ENCODE results near the gene MARVELD1. TPM values are rescaled to one million over a fixed set of nuclear protein-coding genes. Genes with fewer than 3 reads are reported as not detected.

The MARVELD1 gene
- polyA plus RNA-seq, 2 of the 4 experiments (the other 2 are of a cell fraction) = 29.1 to 31.7 TPM

GRCh38 chr10:97763947-97764346 lies 50.4 kb downstream of the MARVELD1 start:
- Histone ChIP-seq H3K4me2 (no peak overlapping the region), H3K4me3 (no peak overlapping the region), H3K9me3 (no peaks in the 10 kb centered on the region), H3K4me1 (no peaks in the 10 kb centered on the region), H3K27ac (no peak overlapping the region; a peak in 1 of 6 replicates)
- CTCF ChIA-PET = interaction anchor here (0.9 to 7.5 kb wide), 8 partner anchors 28 to 282 kb away, joined by 3 to 75 read pairs (median 6); no protein-coding TSS in a partner anchor
- ATAC-seq = no peak
- POLR2A ChIA-PET = no interaction called here
- FAIRE-seq = no peak
- no peak for TF ChIP-seq ZC3H11A (IDR thresholded peaks at IDR 0.05)
- TF ChIP-seq HOXA7 (CRISPR knock-in tag; IDR thresholded peaks at IDR 0.05) = no peak
- TF ChIP-seq ATOH8 (CRISPR knock-in tag; IDR thresholded peaks at IDR 0.05; ENCODE audit: low read depth) = no peak
- TF ChIP-seq SREBF2 (IDR thresholded peaks at IDR 0.05) = no peak
- TF ChIP-seq USF2 (IDR thresholded peaks at IDR 0.05) = no peak
- no peak for TF ChIP-seq GATA3 (IDR thresholded peaks at IDR 0.05; ENCODE audit: borderline replicate concordance)
- no peak for TF ChIP-seq ZFP36 (IDR thresholded peaks at IDR 0.05; ENCODE audit: borderline replicate concordance, partially characterized antibody)
- no peak for TF ChIP-seq CBX8 (IDR thresholded peaks at IDR 0.05)
- TF ChIP-seq REST (IDR thresholded peaks at IDR 0.05) = no peak
- TF ChIP-seq TFCP2L1 (CRISPR knock-in tag; IDR thresholded peaks at IDR 0.05) = no peak
- TF ChIP-seq POLR2AphosphoS2 (conservative IDR thresholded peaks at IDR 0.05; ENCODE audit: low read length) = no peak
- TF ChIP-seq FOSL2 (IDR thresholded peaks at IDR 0.05) = no peak
- no peak for TF ChIP-seq FOSL2 (CRISPR knock-in tag; IDR thresholded peaks at IDR 0.05)
- no peak for TF ChIP-seq HOXB13 (CRISPR knock-in tag; IDR thresholded peaks at IDR 0.05; ENCODE audit: low read depth)
- no peak for TF ChIP-seq CBX2 (IDR thresholded peaks at IDR 0.05; ENCODE audit: borderline replicate concordance, low read depth)
- TF ChIP-seq RNF2 (IDR thresholded peaks at IDR 0.05; ENCODE audit: borderline replicate concordance, low read depth) = no peak
- no peak for TF ChIP-seq SMC3 (IDR thresholded peaks at IDR 0.05)
- TF ChIP-seq MAZ (IDR thresholded peaks at IDR 0.05; ENCODE audit: borderline replicate concordance, low read depth, low read length) = no peak
- TF ChIP-seq ZNF302 (CRISPR knock-in tag; IDR thresholded peaks at IDR 0.05) = no peak
- TF ChIP-seq BHLHE40 (IDR thresholded peaks at IDR 0.05; ENCODE audit: low read depth, low read length) = no peak
- DNase-seq (ENCODE audit: low read depth in 1 of 2, low spot score in 1 of 2) = no peak
- 94% methylated on average over 3 of the region's 3 CpGs for WGBS (ENCODE audit: missing lambda C conversion rate)

GRCh38 chr10:97764519-97764931 lies 51.0 kb downstream of the MARVELD1 start:
- 88% methylated on average over 7 of the region's 7 CpGs for WGBS (ENCODE audit: missing lambda C conversion rate)
- Histone ChIP-seq H3K9me3 (no peaks in the 10 kb centered on the region), H3K4me2 (no peak overlapping the region), H3K27ac (no peak overlapping the region), H3K4me3 (no peak overlapping the region), H3K4me1 (no peaks in the 10 kb centered on the region)
- DNase-seq (ENCODE audit: low read depth in 1 of 2, low spot score in 1 of 2) (no peak), ATAC-seq (no peak), FAIRE-seq (no peak)
- TF ChIP-seq FOSL2 (IDR thresholded peaks at IDR 0.05) (no peak), FOSL2 (CRISPR knock-in tag; IDR thresholded peaks at IDR 0.05) (no peak), HOXB5 (CRISPR knock-in tag; IDR thresholded peaks at IDR 0.05) (no peak), FOSB (CRISPR knock-in tag; IDR thresholded peaks at IDR 0.05) (no peak), PBX3 (IDR thresholded peaks at IDR 0.05) (no peak), POLR2AphosphoS2 (conservative IDR thresholded peaks at IDR 0.05; ENCODE audit: low read length) (no peak), FOXS1 (CRISPR knock-in tag; IDR thresholded peaks at IDR 0.05) (no peak), RARB (CRISPR knock-in tag; IDR thresholded peaks at IDR 0.05) (no peak), E2F6 (IDR thresholded peaks at IDR 0.05; ENCODE audit: borderline replicate concordance, low read depth) (no peak), CHD4 (IDR thresholded peaks at IDR 0.05; ENCODE audit: borderline replicate concordance) (no peak), JUNB (IDR thresholded peaks at IDR 0.05) (no peak), HEYL (CRISPR knock-in tag; IDR thresholded peaks at IDR 0.05) (no peak), ELK1 (IDR thresholded peaks at IDR 0.05; ENCODE audit: low read depth, low read length) (no peak), KDM1A (IDR thresholded peaks at IDR 0.05; ENCODE audit: low read depth) (no peak), GATA3 (IDR thresholded peaks at IDR 0.05; ENCODE audit: borderline replicate concordance) (no peak), MAZ (IDR thresholded peaks at IDR 0.05; ENCODE audit: borderline replicate concordance, low read depth, low read length) (no peak), HOXA7 (CRISPR knock-in tag; IDR thresholded peaks at IDR 0.05) (no peak), RCOR1 (IDR thresholded peaks at IDR 0.05; ENCODE audit: low read depth, low read length) (no peak)
- CTCF ChIA-PET = interaction anchor here (0.7 to 7.5 kb wide), 9 partner anchors 10 to 281 kb away, joined by 3 to 75 read pairs (median 4); no protein-coding TSS in a partner anchor
- POLR2A ChIA-PET = no interaction called here
